GM21576 (cell line): Measurements from ENCODE around the gene EML2.
A peak's percentile ranks its signal among the peaks of the same experiment; 100 is the strongest.

Experiments
- ATAC-seq: cut with Tn5 transposase; IDR thresholded peaks from one replicate; pipeline ENCODE4 v1.9.1; 2021; ENCODE audit warnings: mild to moderate bottlenecking, moderate library complexity; ENCODE audit not compliant: unreplicated experiment

EML2 gene

GRCh38 chr19:45591004-45591637, 48.1 kb downstream of the EML2 start:
- no peak for ATAC-seq

- ATAC-seq: no peak
Observed at GRCh38 chr19:45590300-45591003, 48.7 kb downstream of the EML2 start.

GRCh38 chr19:45589768-45590167, 49.4 kb downstream of the EML2 start:
- no peak for ATAC-seq

- no peak for ATAC-seq
Observed at GRCh38 chr19:45587873-45588272, 51.3 kb downstream of the EML2 start.

GRCh38 chr19:45585158-45585577, 54.0 kb downstream of the EML2 start:
- no peak for ATAC-seq

- peak; percentile 84 for ATAC-seq
Observed at GRCh38 chr19:45584332-45585157, 54.7 kb downstream of the EML2 start, which contains the start of gene OPA3. Gene OPA3, minus strand, starts transcription at chr19:45584802. Its CDS starts 38 bp downstream, at chr19:45584764.

- no peak for ATAC-seq
Observed at GRCh38 chr19:45581576-45581975, 57.6 kb downstream of the EML2 start.

- ATAC-seq: no peak
Observed at GRCh38 chr19:45578861-45579260, 60.3 kb downstream of the EML2 start.

- no peak for ATAC-seq
Observed at GRCh38 chr19:45577111-45577905, 61.9 kb downstream of the EML2 start.

GRCh38 chr19:45576682-45577081, 62.5 kb downstream of the EML2 start:
- no peak for ATAC-seq

GRCh38 chr19:45575216-45575615, 64.0 kb downstream of the EML2 start:
- ATAC-seq: no peak

- no peak for ATAC-seq
Observed at GRCh38 chr19:45574526-45574925, 64.7 kb downstream of the EML2 start.

GRCh38 chr19:45571457-45572220, 67.6 kb downstream of the EML2 start:
- no peak for ATAC-seq

GRCh38 chr19:45569619-45570421, 69.4 kb downstream of the EML2 start:
- ATAC-seq: no peak

GRCh38 chr19:45568732-45569131, 70.5 kb downstream of the EML2 start:
- ATAC-seq: no peak

GRCh38 chr19:45567609-45568008, 71.6 kb downstream of the EML2 start:
- no peak for ATAC-seq

GRCh38 chr19:45564131-45564780, 74.9 kb downstream of the EML2 start:
- no peak for ATAC-seq

GRCh38 chr19:45560686-45561085, 78.5 kb downstream of the EML2 start:
- ATAC-seq: no peak

- ATAC-seq: no peak
Observed at GRCh38 chr19:45560038-45560437, 79.2 kb downstream of the EML2 start.
